Muscle of leg (tissue), 16 donors: Measurements from ENCODE around the gene ACKR3. TPM values are rescaled to one million over a fixed set of nuclear protein-coding genes. Genes with fewer than 3 reads are reported as not detected.

ENCODE experiments used
- DNase-seq: peaks from one replicate; pipeline ENCODE4 v3.0.0; 2013
- H3K27ac ChIP-seq: one replicate; pipeline ENCODE4 v1.5.1; 2013; ENCODE audit warnings: mild to moderate bottlenecking, low read length, control low read depth
- H3K27me3 ChIP-seq: one replicate; pipeline ENCODE4 v1.6.1; 2013; ENCODE audit warnings: low read length; ENCODE audit not compliant: control insufficient read depth, insufficient read depth
- H3K36me3 ChIP-seq: one replicate; pipeline ENCODE4 v1.6.1; 2013; ENCODE audit warnings: low read length; ENCODE audit not compliant: control insufficient read depth, insufficient read depth
- H3K4me1 ChIP-seq: one replicate; pipeline ENCODE4 v1.6.1; 2013; ENCODE audit warnings: low read length; ENCODE audit not compliant: control insufficient read depth, insufficient read depth
- H3K4me3 ChIP-seq: one replicate; pipeline ENCODE4 v1.5.1; 2013; ENCODE audit warnings: low read length, control low read depth
- H3K9me3 ChIP-seq: replicated peaks from 2 replicates; pipeline ENCODE4 v1.6.1; 2013; ENCODE audit warnings: low read depth, low read length; ENCODE audit not compliant: control insufficient read depth
- WGBS: methylation state at CpG from one replicate; pipeline ENCODE4 v1.1.5; 2013; ENCODE audit warnings: missing lambda C conversion rate; ENCODE audit not compliant: insufficient coverage; 5-methylcytosine and 5-hydroxymethylcytosine counted together
- long read RNA-seq, 11 donors: transcript quantifications; one replicate each; lab custom pipeline, GENCODE V29; 2026
- polyA plus RNA-seq, 8 donors: library from polyadenylated mRNA; unstranded; fragments of 120-200 nt; gene quantifications; one replicate each; pipeline versions ENCODE4 v1.2.1 to v1.2.3, GENCODE V29; 2013; ENCODE audit warnings: inconsistent platforms in 1 of 8, low replicate concordance in 1 of 8; ENCODE audit not compliant: insufficient read length in 8 of 8, insufficient read depth in 1 of 8
- total RNA-seq: library from RNA; stranded (reverse); fragments of 120-200 nt; gene quantifications from one replicate; pipeline ENCODE4 v1.2.4, GENCODE V29; 2013

Gene ACKR3
- 22.2 TPM for total RNA-seq
- 10 to 100 TPM; 14.7 to 29.3 (median 24.5) TPM for polyA plus RNA-seq
- long read RNA-seq, donor 1, partial matches to known transcripts, result 0 of 3 reads
- long read RNA-seq, donor 1, other reads (novel, unspliced or antisense), result 0 of 3 reads
- long read RNA-seq, donor 2, partial matches to known transcripts, result 0 of 3 reads
- long read RNA-seq, donor 2, other reads (novel, unspliced or antisense), result 0 of 3 reads
- long read RNA-seq, donor 3, partial matches to known transcripts, result 0 of 7 reads
- long read RNA-seq, donor 3, other reads (novel, unspliced or antisense), result 0 of 7 reads
- long read RNA-seq, donor 4, partial matches to known transcripts, result 0 of 4 reads
- long read RNA-seq, donor 4, other reads (novel, unspliced or antisense), result 0 of 4 reads
- long read RNA-seq, donor 5, transcript ACKR3-201 (2 exons, 2,203 nt), result major isoform, 19 of 20 reads
- long read RNA-seq, donor 5, partial matches to known transcripts, result 0 of 20 reads
- long read RNA-seq, donor 5, other reads (novel, unspliced or antisense), result 0 of 20 reads
- long read RNA-seq, donor 6, transcript ACKR3-201 (2 exons, 2,203 nt), result major isoform, 10 of 23 reads
- long read RNA-seq, donor 6, partial matches to known transcripts, result 11 of 23 reads
- long read RNA-seq, donor 6, other reads (novel, unspliced or antisense), result 0 of 23 reads
- long read RNA-seq, donor 7, transcript ACKR3-201 (2 exons, 2,203 nt), result major isoform, 14 of 17 reads
- long read RNA-seq, donor 7, partial matches to known transcripts, result 0 of 17 reads
- long read RNA-seq, donor 7, other reads (novel, unspliced or antisense), result 0 of 17 reads
- long read RNA-seq, donor 8, transcript ACKR3-201 (2 exons, 2,203 nt), result major isoform, 9 of 16 reads
- long read RNA-seq, donor 8, partial matches to known transcripts, result 7 of 16 reads
- long read RNA-seq, donor 8, other reads (novel, unspliced or antisense), result 0 of 16 reads
- long read RNA-seq, donor 9, transcript ACKR3-201 (2 exons, 2,203 nt), result major isoform, 9 of 23 reads
- long read RNA-seq, donor 9, partial matches to known transcripts, result 14 of 23 reads
- long read RNA-seq, donor 9, other reads (novel, unspliced or antisense), result 0 of 23 reads
- long read RNA-seq, donor 10, transcript ACKR3-201 (2 exons, 2,203 nt), result major isoform, 10 of 10 reads
- long read RNA-seq, donor 10, partial matches to known transcripts, result 0 of 10 reads
- long read RNA-seq, donor 10, other reads (novel, unspliced or antisense), result 0 of 10 reads
- long read RNA-seq, donor 11, transcript ACKR3-201 (2 exons, 2,203 nt), result major isoform, 11 of 12 reads
- long read RNA-seq, donor 11, partial matches to known transcripts, result 0 of 12 reads
- long read RNA-seq, donor 11, other reads (novel, unspliced or antisense), result 0 of 12 reads

DNA sequence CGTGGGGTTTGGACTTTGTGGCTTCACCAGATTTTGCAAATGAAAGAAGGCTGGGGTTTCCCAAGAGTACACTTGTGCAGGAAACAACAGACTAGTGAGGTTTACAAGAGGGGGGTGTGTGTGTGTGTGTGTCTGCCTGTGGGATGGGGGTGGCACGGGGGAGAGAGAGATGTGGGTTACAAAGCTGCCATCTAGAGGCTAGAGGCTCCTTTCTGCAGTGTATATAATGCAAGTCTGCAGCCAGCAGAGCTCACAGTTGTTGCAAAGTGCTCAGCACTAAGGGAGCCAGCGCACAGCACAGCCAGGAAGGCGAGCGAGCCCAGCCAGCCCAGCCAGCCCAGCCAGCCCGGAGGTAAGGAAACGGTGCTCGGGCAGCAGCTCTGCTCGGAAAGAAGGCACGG, at the start of gene ACKR3:
TSS of gene ACKR3 (plus strand) at position 253 of the 401 bp plus-strand sequence. CDS start 10,641 bp downstream, outside the sequence.
- peak; percentile 95 for DNase-seq
- Histone ChIP-seq H3K27me3 (peaks cover 14% of the 10 kb centered on the region), H3K4me1 (peaks cover 43% of the 10 kb centered on the region), H3K27ac (peak within 1 kb of the TSS; percentile 88), H3K36me3 (no peaks in the 10 kb centered on the region), H3K9me3 (no peaks in the 10 kb centered on the region), H3K4me3 (peak within 1 kb of the TSS; percentile 36)
- WGBS, result 0% methylated on average over 10 of the region's 10 CpGs

DNA sequence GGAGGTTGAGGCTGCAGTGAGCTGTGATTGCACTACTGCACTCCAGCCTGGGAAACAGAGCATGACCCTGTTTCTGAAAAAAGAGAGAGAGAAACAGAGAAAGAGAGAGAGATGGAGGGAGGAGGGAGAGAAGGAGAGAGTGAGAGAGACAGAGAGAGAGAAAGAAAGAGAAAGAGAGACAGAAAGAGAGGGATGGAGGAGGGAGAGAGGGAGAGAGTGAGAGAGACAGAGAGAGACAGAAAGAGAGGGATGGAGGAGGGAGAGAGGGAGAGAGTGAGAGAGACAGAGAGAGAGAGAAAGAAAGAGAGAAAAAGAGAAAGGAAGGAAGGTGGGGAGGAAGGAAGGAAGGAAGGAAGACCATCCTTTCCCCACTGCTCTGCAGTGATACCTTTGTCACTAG, 48.1 kb upstream of the ACKR3 start:
- H3K4me3 ChIP-seq, result no peak overlapping the region
- H3K4me1 ChIP-seq, result peaks cover 8% of the 10 kb centered on the region
- no peaks in the 10 kb centered on the region for H3K9me3 ChIP-seq
- peaks cover 11% of the 10 kb centered on the region for H3K27me3 ChIP-seq
- H3K27ac ChIP-seq, result no peak overlapping the region
- no peak for DNase-seq
- H3K36me3 ChIP-seq, result no peaks in the 10 kb centered on the region

DNA sequence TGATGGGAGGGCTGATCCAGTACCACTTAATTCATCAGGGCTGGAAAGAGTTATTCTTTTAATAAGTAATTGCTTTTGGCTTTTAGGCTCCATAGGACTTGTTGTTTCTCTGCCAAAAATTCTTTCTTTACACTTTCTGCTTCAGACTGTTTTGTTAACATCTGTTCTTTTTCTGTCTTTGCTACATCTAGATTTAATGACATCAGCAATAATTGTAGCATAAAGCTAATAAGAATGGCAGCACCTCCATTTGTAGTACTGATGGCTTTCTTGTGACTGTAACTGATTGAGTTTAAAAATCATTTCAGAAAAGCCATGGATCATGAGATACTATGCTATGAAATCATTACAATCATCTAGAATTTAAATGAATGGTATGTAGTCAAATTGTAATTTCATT, 46.4 kb upstream of the ACKR3 start:
- no peak overlapping the region for H3K27ac ChIP-seq
- H3K4me3 ChIP-seq, result no peak overlapping the region

DNA sequence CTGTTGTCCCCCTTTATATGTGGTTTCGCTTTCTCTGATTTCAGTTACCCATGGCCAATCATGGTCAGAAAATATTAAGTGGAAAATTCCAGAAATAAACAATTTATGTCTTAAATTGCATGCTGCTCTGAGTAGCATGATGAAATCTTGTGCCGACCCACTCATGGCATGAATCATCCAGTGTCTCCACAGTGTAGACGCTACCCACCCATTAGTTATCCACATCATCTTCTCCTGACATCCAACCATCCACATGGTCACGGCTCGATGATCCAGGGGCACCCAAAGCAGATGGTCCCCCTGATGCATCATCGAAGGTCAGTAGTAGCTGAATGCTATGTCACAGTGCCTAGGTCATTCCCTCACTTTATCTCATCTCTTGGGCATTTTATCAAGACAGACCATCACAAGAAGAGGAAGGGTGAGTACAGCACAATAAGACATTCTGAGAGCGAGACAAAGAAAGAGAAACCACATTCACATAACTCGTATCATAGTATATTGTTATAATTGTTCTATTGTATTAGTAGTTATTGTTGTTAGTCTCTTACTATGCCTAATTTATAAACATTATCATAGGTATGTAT, 44.1 kb upstream of the ACKR3 start:
- H3K4me1 ChIP-seq, result peaks cover 3% of the 10 kb centered on the region

More for the DNA sequence above, 46.4 kb upstream of the ACKR3 start:
- H3K27me3 ChIP-seq, result peaks cover 11% of the 10 kb centered on the region
- H3K9me3 ChIP-seq, result no peaks in the 10 kb centered on the region
- DNase-seq, result no peak
- H3K36me3 ChIP-seq, result no peaks in the 10 kb centered on the region
- peaks cover 4% of the 10 kb centered on the region for H3K4me1 ChIP-seq

DNA sequence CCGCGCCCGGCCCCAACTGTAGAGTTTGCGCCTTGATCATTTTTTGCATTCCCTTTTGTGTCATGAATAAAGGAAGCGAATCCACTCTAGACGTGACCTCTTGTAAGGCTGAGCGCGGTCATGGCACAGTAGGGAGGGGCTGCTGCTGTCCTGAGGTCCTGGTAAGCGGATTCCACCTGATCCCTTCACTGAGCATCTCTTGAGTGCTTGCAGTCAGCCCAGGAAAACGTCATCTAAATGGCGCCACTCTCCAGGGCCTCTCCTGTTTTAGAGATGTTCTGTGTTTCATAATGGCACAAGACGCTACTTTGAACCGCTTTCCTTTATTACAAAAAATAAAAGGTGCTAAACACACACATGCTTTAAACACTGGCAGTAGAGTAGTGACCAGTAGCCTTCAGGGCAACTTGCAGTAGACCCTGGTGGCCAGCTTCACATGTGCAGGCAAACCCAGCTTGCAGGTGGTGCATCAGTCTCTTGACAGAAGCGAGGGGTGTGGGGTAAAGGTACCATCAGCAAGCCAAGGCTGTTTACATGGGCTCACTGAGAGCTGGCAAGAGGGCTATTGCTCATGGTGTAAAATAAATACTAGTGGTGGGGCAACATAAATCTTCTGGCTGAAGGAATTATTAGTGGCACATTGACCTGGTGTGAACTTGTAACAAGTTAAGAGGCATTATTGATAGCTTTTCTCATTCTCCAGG, 43.0 kb upstream of the ACKR3 start:
- 93% methylated on average over 11 of the region's 14 CpGs for whole genome bisulfite sequencing
- Histone ChIP-seq H3K9me3 (no peaks in the 10 kb centered on the region), H3K4me1 (peaks cover 3% of the 10 kb centered on the region), H3K27ac (no peak overlapping the region), H3K27me3 (peaks cover 8% of the 10 kb centered on the region), H3K4me3 (no peak overlapping the region), H3K36me3 (no peaks in the 10 kb centered on the region)
- DNase-seq, result no peak

More for the DNA sequence above, 44.1 kb upstream of the ACKR3 start:
- no peak overlapping the region for H3K4me3 ChIP-seq
- no peak overlapping the region for H3K27ac ChIP-seq
- H3K36me3 ChIP-seq, result no peaks in the 10 kb centered on the region
- WGBS, result 100% methylated on average over 5 of the region's 8 CpGs
- no peaks in the 10 kb centered on the region for H3K9me3 ChIP-seq
- peaks cover 9% of the 10 kb centered on the region for H3K27me3 ChIP-seq
- no peak for DNase-seq

DNA sequence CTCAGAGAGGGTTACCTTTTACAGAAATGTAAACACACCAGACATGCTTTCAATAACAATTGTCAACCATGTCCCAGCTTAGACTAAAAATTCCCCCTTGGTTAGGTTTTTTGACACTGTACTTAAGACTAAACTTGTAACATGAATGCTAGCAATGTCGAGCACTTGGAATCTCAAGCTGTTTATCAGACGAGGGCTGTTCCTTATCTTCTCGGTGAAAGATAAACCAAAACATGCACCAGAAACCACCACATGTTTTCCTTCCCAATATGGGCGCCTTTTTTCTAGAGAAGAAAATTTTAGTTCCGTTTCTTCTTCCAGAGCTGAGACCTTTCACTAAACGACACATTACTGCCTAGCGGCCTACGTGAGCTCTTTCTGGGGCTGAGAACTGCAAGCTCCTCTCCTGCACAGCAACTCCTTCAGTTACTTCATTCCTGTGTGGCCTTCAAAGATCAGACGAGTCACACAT, 42.4 kb upstream of the ACKR3 start:
- Histone ChIP-seq H3K4me3 (no peak overlapping the region), H3K4me1 (peaks cover 3% of the 10 kb centered on the region), H3K36me3 (no peaks in the 10 kb centered on the region), H3K27ac (no peak overlapping the region), H3K27me3 (peaks cover 8% of the 10 kb centered on the region), H3K9me3 (no peaks in the 10 kb centered on the region)
- DNase-seq, result no peak
- WGBS, result 67% methylated on average over 6 of the region's 9 CpGs

DNA sequence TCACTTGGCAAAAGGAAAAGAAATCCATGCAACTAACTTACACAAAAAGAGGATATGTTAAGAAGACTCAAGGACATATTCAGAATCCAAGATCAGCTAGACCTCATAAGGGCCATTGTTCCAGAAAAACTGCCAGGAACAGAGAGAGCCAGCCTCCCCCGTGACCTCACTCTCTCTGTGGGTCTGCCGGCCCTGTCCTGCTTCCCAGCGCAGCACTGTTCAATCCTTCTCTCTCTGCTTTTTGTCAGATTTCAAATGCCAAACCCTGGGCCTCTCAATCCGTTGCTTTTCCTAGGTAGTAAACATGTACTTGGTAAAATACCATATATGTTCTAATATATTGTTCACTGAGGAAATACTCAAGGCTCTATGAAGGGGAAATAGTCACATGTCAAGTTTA, 40.0 kb upstream of the ACKR3 start:
- Histone ChIP-seq H3K27ac (no peak overlapping the region), H3K4me1 (no peaks in the 10 kb centered on the region), H3K9me3 (no peaks in the 10 kb centered on the region), H3K4me3 (no peak overlapping the region), H3K27me3 (peaks cover 2% of the 10 kb centered on the region), H3K36me3 (no peaks in the 10 kb centered on the region)
- no peak for DNase-seq
- WGBS, result 34% methylated on average over 3 of the region's 4 CpGs

DNA sequence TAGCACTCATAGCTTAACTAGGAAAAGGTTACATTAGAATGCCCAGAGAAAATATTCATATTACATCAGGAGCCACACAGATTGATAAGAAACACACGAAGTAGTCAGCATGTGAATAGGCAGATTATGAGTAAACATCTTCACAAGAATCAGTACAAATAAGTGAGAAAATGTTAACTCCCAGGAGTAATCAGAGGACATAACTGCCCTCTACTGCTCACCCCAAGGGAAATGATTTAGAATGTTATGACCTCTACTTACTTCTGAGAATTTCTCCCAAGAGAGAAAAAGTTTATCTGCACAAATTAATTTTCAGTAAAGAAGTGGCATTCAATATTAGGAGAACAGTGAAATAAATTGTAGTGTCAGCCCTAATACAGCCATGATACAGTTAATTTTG, 39.1 kb upstream of the ACKR3 start:
- Histone ChIP-seq H3K36me3 (no peaks in the 10 kb centered on the region), H3K27me3 (peaks cover 3% of the 10 kb centered on the region), H3K4me3 (no peak overlapping the region), H3K4me1 (peaks cover 3% of the 10 kb centered on the region), H3K9me3 (no peaks in the 10 kb centered on the region), H3K27ac (no peak overlapping the region)
- no peak for DNase-seq
- WGBS, result no CpG with 5 or more reads among the region's 1 CpG

DNA sequence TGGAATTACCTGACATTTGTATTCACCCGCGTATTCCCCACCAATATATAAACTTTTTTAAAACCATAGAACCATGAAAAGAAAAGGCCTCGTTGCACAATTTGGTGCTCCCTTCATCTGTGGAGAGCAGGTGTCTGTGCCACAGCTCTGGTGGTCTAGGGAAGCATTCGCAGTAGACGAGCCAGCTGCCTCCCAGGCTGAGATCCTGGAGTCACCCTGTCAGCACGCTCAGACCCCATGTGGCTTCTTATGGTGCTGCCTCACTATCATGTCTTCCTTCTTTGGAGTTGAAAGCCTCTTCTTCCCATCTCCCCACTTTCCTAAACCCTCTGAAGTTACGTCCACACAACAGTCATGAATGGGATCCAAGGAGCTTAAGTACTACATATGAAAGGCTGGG, 38.4 kb upstream of the ACKR3 start:
- WGBS, result 80% methylated on average over 1 of the region's 7 CpGs
- DNase-seq, result no peak

More for the DNA sequence above, 38.4 kb upstream of the ACKR3 start:
- no peaks in the 10 kb centered on the region for H3K36me3 ChIP-seq
- H3K4me3 ChIP-seq, result no peak overlapping the region
- no peaks in the 10 kb centered on the region for H3K9me3 ChIP-seq
- H3K4me1 ChIP-seq, result peaks cover 3% of the 10 kb centered on the region
- no peak overlapping the region for H3K27ac ChIP-seq
- peaks cover 3% of the 10 kb centered on the region for H3K27me3 ChIP-seq
